Adrenal gland (tissue), 12 donors: ENCODE measurements around the gene PRKACA. TPM values are rescaled to one million over a fixed set of nuclear protein-coding genes. Genes with fewer than 3 reads are reported as not detected.
A peak's percentile ranks its signal among the peaks of the same experiment; 100 is the strongest.

Experiments used
- DNase-seq, 7 donors: peaks; one replicate each; pipeline ENCODE4 v3.0.0-alpha.2; 2019 to 2020
- H3K27ac ChIP-seq, 5 donors: fragments of 200-600 bp; sonication (generic) in 4 of 5; 1 replicate in 3 of 5; 2 replicates in 2 of 5; pipeline versions ENCODE4 v1.5.1 to v1.8.0; 2016 to 2020; ENCODE audit warnings: mild to moderate bottlenecking in 1 of 5
- H3K27me3 ChIP-seq: fragments of 200-600 bp; 2 replicates; pipeline ENCODE4 v1.8.0; 2021
- H3K36me3 ChIP-seq, 2 donors: fragments of 200-600 bp; replicated peaks in 1 of 2; 1 replicate in 1 of 2; 2 replicates in 1 of 2; pipeline versions ENCODE4 v1.5.1 to v1.8.0; 2018 to 2022
- H3K4me1 ChIP-seq, 2 donors: fragments of 200-600 bp; replicated peaks in 1 of 2; 1 replicate in 1 of 2; 2 replicates in 1 of 2; pipeline versions ENCODE4 v1.5.1 to v1.8.0; 2018 to 2021
- H3K4me3 ChIP-seq, 4 donors: fragments of 200-600 bp; sonication (generic) in 3 of 4; one replicate each; pipeline ENCODE4 v1.5.1; 2016 to 2018
- H3K9me3 ChIP-seq, 3 donors: fragments of 200-600 bp; sonication (generic) in 1 of 3; replicated peaks in 1 of 3; 1 replicate in 2 of 3; 2 replicates in 1 of 3; pipeline versions ENCODE4 v1.5.1 to v1.8.0; 2016 to 2021
- CTCF ChIP-seq, 6 experiments: fragments of 450-650 bp in 4 of 6; fragments of 200-600 bp in 2 of 6; sonication (generic) in 1 of 6; IDR thresholded peaks; 1 replicate in 5 of 6; 2 replicates in 1 of 6; pipeline versions ENCODE4 v1.5.1 to v1.8.0; 2016 to 2021; ENCODE audit warnings: antibody characterized with exemption in 6 of 6, mild to moderate bottlenecking in 2 of 6, moderate library complexity in 1 of 6
- POLR2A ChIP-seq, 2 donors: fragments of 450-650 bp; IDR thresholded peaks; one replicate each; pipeline ENCODE4 v1.6.1; 2017; ENCODE audit warnings: antibody characterized with exemption in 2 of 2, mild to moderate bottlenecking in 2 of 2, moderate library complexity in 1 of 2
- WGBS, 4 donors: extraction: QIAGEN DNeasy Blood & Tissue Kit in 2 of 4; methylation state at CpG; one replicate each; pipeline versions ENCODE4 v1.1.5 to v1.1.7; 2013 to 2017; 5-methylcytosine and 5-hydroxymethylcytosine counted together
- intact Hi-C, 2 donors: fragments of 100-400 bp; cut with DNase I; formaldehyde crosslinking; loops; one replicate each; pipeline versions ENCODE4 v1.14.1 to v1.15.0; 2022 to 2023
- polyA plus RNA-seq, 3 donors: library from polyadenylated mRNA; stranded (reverse); fragments of 200-250 nt in 2 of 3; fragments of 350-450 nt in 1 of 3; fragmentation: Illumina TruSeq in 1 of 3; extraction: RNeasy Lipid Tissue Mini Kit (QIAGEN cat#74804) in 1 of 3; gene quantifications; one replicate each; pipeline ENCODE4 v1.2.3, GENCODE V29; 2013 to 2014
- total RNA-seq, 9 donors: library from RNA; depleted of rRNA in 4 of 9; stranded (reverse); fragments of >200 nt in 4 of 9; fragments of 120-200 nt in 1 of 9; fragmentation: NEBNext Ultra II Directional in 1 of 9; extraction: Animal tissue kit (Norgen Biotek cat#: 25700) in 1 of 9; gene quantifications; one replicate each; pipeline versions ENCODE4 v1.1.0 to v1.2.4, GENCODE V29; 2013 to 2023
- donor health status: healthy with polysubstance abuse.
- donor health status: Bipolar disorder and iron deficiency.
- donor health status: DM: yes; HTN: yes; CAD: no.
- donor health status: DM: no; HTN: no; CAD: no.
- donor health status: DM: no; HTN: no; CAD: no.
- donor health status: DM: yes; HTN: yes; CAD: no.

The PRKACA gene
- total and polyA plus RNA-seq, 12 donors = 74.1 to 457 (median 150) TPM

- Histone ChIP-seq H3K27me3 (no peaks in the 10 kb centered on the region), H3K9me3 (no peaks in the 10 kb centered on the region), H3K36me3 (no peaks in the 10 kb centered on the region), H3K27ac (peak within 1 kb of the TSS; percentile 91 to 99 (median 94)), H3K4me1 (peaks cover 4 to 24% of the 10 kb centered on the region in 2 donors), H3K4me3 (peak within 1 kb of the TSS; percentile 27 to 84 (median 58))
- peak; percentile 98 to 100 (median 100) for DNase-seq
- 0 to 1% (median 0%) methylated on average over 4 to 78 of the region's 78 CpGs for WGBS, 4 donors
- peak; percentile 34 to 89 for TF ChIP-seq POLR2A (IDR thresholded peaks at IDR 0.05)
- peak; percentile 77 to 98 (median 80) for TF ChIP-seq CTCF (IDR thresholded peaks at IDR 0.05)
- intact Hi-C loops = loop anchor here in 1 of 2 donors (10.0 kb wide), 1 partner anchor 52 kb away; the partner anchor contains the start of gene C19orf67
Measured at GRCh38 chr19:14136509-14137281, 19.1 kb upstream of the PRKACA start, which contains the start of gene ASF1B. Gene ASF1B, minus strand, starts transcription at chr19:14136589. Its CDS starts 133 bp downstream, at chr19:14136456.

- Histone ChIP-seq H3K36me3 (no peaks in the 10 kb centered on the region), H3K9me3 (no peaks in the 10 kb centered on the region), H3K27me3 (no peaks in the 10 kb centered on the region), H3K4me1 (peaks cover 4 to 24% of the 10 kb centered on the region in 2 donors), H3K4me3 (peak overlapping the region in 1 of 4 donors; percentile 45), H3K27ac (peak overlapping the region; percentile 21 to 71 (median 54))
- intact Hi-C loops = loop anchor here in 1 of 2 donors (10.0 kb wide), 1 partner anchor 51 kb away; the partner anchor contains the start of gene C19orf67
- WGBS, 4 donors = 0 to 2% (median 1%) methylated on average over 2 to 38 of the region's 38 CpGs
- peak in 3 of 7 donors; percentile 39 to 57 (median 43) for DNase-seq
- TF ChIP-seq POLR2A (IDR thresholded peaks at IDR 0.05) = no peak
- TF ChIP-seq CTCF (IDR thresholded peaks at IDR 0.05) = no peak
Measured at GRCh38 chr19:14135985-14136508, 18.5 kb upstream of the PRKACA start.

- H3K27ac ChIP-seq = no peak overlapping the region
- DNase-seq = no peak
- intact Hi-C loops = loop anchor here in 1 of 2 donors (10.0 kb wide), 1 partner anchor 51 kb away; the partner anchor contains the start of gene C19orf67
- H3K4me3 ChIP-seq = no peak overlapping the region
- no peaks in the 10 kb centered on the region for H3K36me3 ChIP-seq
- TF ChIP-seq CTCF (IDR thresholded peaks at IDR 0.05) (no peak), POLR2A (IDR thresholded peaks at IDR 0.05) (no peak)
- no peaks in the 10 kb centered on the region for H3K9me3 ChIP-seq
- H3K4me1 ChIP-seq = peaks cover 4 to 28% of the 10 kb centered on the region in 2 donors
- whole genome bisulfite sequencing, 4 donors = 39 to 51% (median 45%) methylated on average over 6 of the region's 6 CpGs
- H3K27me3 ChIP-seq = no peaks in the 10 kb centered on the region
Measured at GRCh38 chr19:14135355-14135754, 17.8 kb upstream of the PRKACA start.

GRCh38 chr19:14127929-14128509 lies 10.5 kb upstream of the PRKACA start:
- WGBS, 4 donors = 37 to 57% (median 53%) methylated on average over 4 of the region's 4 CpGs
- Histone ChIP-seq H3K9me3 (no peaks in the 10 kb centered on the region), H3K4me1 (peaks cover 15 to 27% of the 10 kb centered on the region in 2 donors), H3K27me3 (no peaks in the 10 kb centered on the region), H3K36me3 (no peaks in the 10 kb centered on the region), H3K4me3 (no peak overlapping the region), H3K27ac (peak overlapping the region in 4 of 5 donors; percentile 3 to 73 (median 56))
- no peak for TF ChIP-seq POLR2A (IDR thresholded peaks at IDR 0.05)
- TF ChIP-seq CTCF (IDR thresholded peaks at IDR 0.05) = no peak
- intact Hi-C loops = no loop called here
- DNase-seq = peak in 6 of 7 donors; percentile 75 to 87 (median 81)
